ENCODE results near the gene MBD3L1. TPM values are rescaled to one million over a fixed set of nuclear protein-coding genes. Genes with fewer than 3 reads are reported as not detected.
A peak's percentile ranks its signal among the peaks of the same experiment; 100 is the strongest.

Gene MBD3L1
- total and polyA plus RNA-seq, 2 experiments from 2014 or later, result not detected

- TF ChIP-seq ZNF462 (CRISPR knock-in tag; IDR thresholded peaks at IDR 0.05), result no peak
- TF ChIP-seq STAT1 (IDR thresholded peaks at IDR 0.05; ENCODE audit: unreplicated experiment), result no peak
These were observed 34.2 kb downstream of the MBD3L1 start (continued) for GRCh38 chr19:8866344-8866743.

GRCh38 chr19:8877854-8878705 lies 45.9 kb downstream of the MBD3L1 start:
- Histone ChIP-seq H3K36me3 (ENCODE audit: insufficient read depth) (peaks cover 4% of the 10 kb centered on the region; the same call in 1 of the 2 replicates), H3K4me1 (ENCODE audit: insufficient read depth) (no peaks in the 10 kb centered on the region), H3K4me2 (no peak overlapping the region), H3K4me3 (no peak overlapping the region), H3F3A (replicated peaks; ENCODE audit: low read depth) (no peaks in the 10 kb centered on the region), H4K20me1 (replicated peaks; ENCODE audit: insufficient read depth) (no peaks in the 10 kb centered on the region), H3K27me3 (ENCODE audit: insufficient read depth) (no peaks in the 10 kb centered on the region), H3K9me2 (ENCODE audit: insufficient read depth) (no peaks in the 10 kb centered on the region), H3K27ac (ENCODE audit: low read depth) (no peak overlapping the region), H2AFZ (no peak overlapping the region), H3K79me2 (replicated peaks; ENCODE audit: insufficient read depth) (no peaks in the 10 kb centered on the region)
- Mint-ChIP-seq H3K4me3 (no peak overlapping the region), H3K27ac (no peak overlapping the region), H3K4me1 (no peaks in the 10 kb centered on the region), H3K9me3 (no peaks in the 10 kb centered on the region; the same call in 1 of the 3 replicates), H3K27me3 (ENCODE audit: insufficient read depth, low read depth, poor library complexity) (peaks cover 4% of the 10 kb centered on the region), H3K36me3 (ENCODE audit: low read depth) (peaks cover 49% of the 10 kb centered on the region)
- no peak for TF ChIP-seq NANOG (IDR thresholded peaks at IDR 0.05; ENCODE audit: borderline replicate concordance)
- no peak for TF ChIP-seq POLR2AphosphoS5 (IDR thresholded peaks at IDR 0.05; ENCODE audit: low read depth)
- no peak for TF ChIP-seq ZNF331 (CRISPR knock-in tag; IDR thresholded peaks at IDR 0.05; ENCODE audit: low read depth)
- no peak for TF ChIP-seq CREB1 (CRISPR knock-in tag; IDR thresholded peaks at IDR 0.05; ENCODE audit: low read depth)
- no peak for TF ChIP-seq STAT1 (IDR thresholded peaks at IDR 0.05; ENCODE audit: unreplicated experiment)
- no peak for TF ChIP-seq JUNB (IDR thresholded peaks at IDR 0.05; ENCODE audit: unreplicated experiment)
- TF ChIP-seq EZH2phosphoT487 (IDR thresholded peaks at IDR 0.05; ENCODE audit: unreplicated experiment), result no peak
- TF ChIP-seq CTCF (conservative IDR thresholded peaks at IDR 0.05; ENCODE audit: low read depth in 2 of 2), result no peak
- TF ChIP-seq ZNF114 (CRISPR knock-in tag; IDR thresholded peaks at IDR 0.05), result no peak
- ATAC-seq (no peak), DNase-seq (ENCODE audit: low spot score) (peak; percentile 0)
